Kidney (tissue), 14 donors: Measurements from ENCODE around the gene STIM2. TPM values are rescaled to one million over a fixed set of nuclear protein-coding genes. Genes with fewer than 3 reads are reported as not detected.

Experiments
- DNase-seq, 5 donors: peaks; one replicate each; pipeline ENCODE4 v3.0.0-alpha.2; 2013 to 2020
- FAIRE-seq: peaks from 2 replicates; lab custom pipeline; 2012; peaks lifted over from hg19 to GRCh38; lab: Jason Lieb, UNC
- H3K27ac ChIP-seq, 2 donors: one replicate each; pipeline ENCODE4 v1.7.0; 2013; ENCODE audit warnings: low read depth in 2 of 2, low read length in 2 of 2, inconsistent platforms in 1 of 2
- H3K27me3 ChIP-seq: one replicate; pipeline ENCODE4 v1.7.1; 2013; ENCODE audit warnings: low read length, inconsistent platforms; ENCODE audit not compliant: control insufficient read depth, insufficient read depth
- H3K36me3 ChIP-seq, 3 donors: one replicate each; pipeline versions ENCODE4 v1.7.0 to v1.7.1; 2013; ENCODE audit warnings: low read length in 3 of 3, control low read depth in 1 of 3, inconsistent platforms in 1 of 3; ENCODE audit not compliant: insufficient read depth in 3 of 3, control insufficient read depth in 2 of 3
- H3K4me1 ChIP-seq, 3 donors: one replicate each; pipeline versions ENCODE4 v1.7.0 to v1.7.1; 2013; ENCODE audit warnings: low read length in 3 of 3, inconsistent platforms in 1 of 3, low read depth in 1 of 3; ENCODE audit not compliant: control insufficient read depth in 2 of 3, insufficient read depth in 2 of 3
- H3K4me3 ChIP-seq, 3 donors: one replicate each; pipeline versions ENCODE4 v1.7.0 to v1.8.1; 2013; ENCODE audit warnings: low read length in 3 of 3, control low read depth in 1 of 3, inconsistent platforms in 1 of 3
- H3K9ac ChIP-seq, 3 donors: one replicate each; pipeline versions ENCODE4 v1.7.0 to v1.7.1; 2013; ENCODE audit warnings: low read length in 3 of 3, control low read depth in 1 of 3, inconsistent platforms in 1 of 3
- H3K9me3 ChIP-seq, 3 donors: one replicate each; pipeline versions ENCODE4 v1.7.0 to v1.7.1; 2013; ENCODE audit warnings: low read length in 3 of 3, control low read depth in 1 of 3, inconsistent platforms in 1 of 3; ENCODE audit not compliant: control insufficient read depth in 2 of 3, insufficient read depth in 1 of 3
- intact Hi-C: fragments of 100-400 bp; cut with DNase I; formaldehyde crosslinking; loops from one replicate; pipeline ENCODE4 v1.11.1; 2022
- polyA plus RNA-seq: library from polyadenylated mRNA; stranded (reverse); fragments of 350-450 nt; fragmentation: Illumina TruSeq; extraction: RNeasy Lipid Tissue Mini Kit (QIAGEN cat#74804); gene quantifications from one replicate; pipeline ENCODE4 v1.2.3, GENCODE V29; 2014; ENCODE audit warnings: low read depth, low replicate concordance; ENCODE audit not compliant: insufficient read depth
- total RNA-seq: library from RNA; stranded (reverse); fragmentation: NEBNext Ultra II Directional; extraction: Animal tissue kit (Norgen Biotek cat#: 25700); gene quantifications from one replicate; pipeline ENCODE4 v1.2.1, GENCODE V29; 2021
- TF ChIP-seq, protein P1 (sequence below): IDR thresholded peaks from 3 replicates; pipeline ENCODE4 v1.5.1; 2012; ENCODE audit warnings: mild to moderate bottlenecking, moderate library complexity, borderline replicate concordance; ENCODE audit not compliant: insufficient read depth; ENCODE audit errors: extremely low read depth
- donor health status: control.
- donor health status: control.
- donor health status: control.
- donor health status: control.
- donor health status: control.
- donor health status: DM: yes; HTN: yes; CAD: no.
- donor health status: Normal renal cell carcinoma (clear cell type).

The STIM2 gene
- total and polyA plus RNA-seq, 2 donors from 2014 or later, result 27.8 to 38.9 TPM

DNA sequence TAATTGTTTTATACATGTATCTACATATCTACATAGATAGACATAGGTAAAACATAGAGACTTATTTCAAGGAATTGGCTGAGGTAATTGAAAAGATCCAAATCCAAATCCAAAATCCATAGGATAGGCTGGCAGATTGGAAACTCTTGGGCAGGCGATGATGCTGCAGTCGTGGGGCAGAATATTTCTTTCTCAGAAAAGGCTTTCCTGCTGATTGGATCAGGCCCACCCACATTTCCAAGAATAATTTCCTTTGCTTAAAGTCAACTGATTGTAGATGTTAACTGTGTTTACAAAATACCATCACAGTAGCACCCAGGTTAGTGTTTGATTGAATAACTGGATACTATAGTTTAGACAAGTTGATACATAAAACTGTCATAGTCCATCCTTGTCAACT, 27.2 kb downstream of the STIM2 start:
- no peak for DNase-seq
- Histone ChIP-seq H3K4me3 (no peak overlapping the region), H3K27me3 (no peaks in the 10 kb centered on the region), H3K27ac (no peak overlapping the region), H3K9ac (no peak overlapping the region), H3K4me1 (peaks cover 0 to 5% (median 0%) of the 10 kb centered on the region in 3 donors), H3K36me3 (no peaks in the 10 kb centered on the region), H3K9me3 (no peaks in the 10 kb centered on the region)
- no peak for FAIRE-seq
- TF ChIP-seq, protein P1, sequence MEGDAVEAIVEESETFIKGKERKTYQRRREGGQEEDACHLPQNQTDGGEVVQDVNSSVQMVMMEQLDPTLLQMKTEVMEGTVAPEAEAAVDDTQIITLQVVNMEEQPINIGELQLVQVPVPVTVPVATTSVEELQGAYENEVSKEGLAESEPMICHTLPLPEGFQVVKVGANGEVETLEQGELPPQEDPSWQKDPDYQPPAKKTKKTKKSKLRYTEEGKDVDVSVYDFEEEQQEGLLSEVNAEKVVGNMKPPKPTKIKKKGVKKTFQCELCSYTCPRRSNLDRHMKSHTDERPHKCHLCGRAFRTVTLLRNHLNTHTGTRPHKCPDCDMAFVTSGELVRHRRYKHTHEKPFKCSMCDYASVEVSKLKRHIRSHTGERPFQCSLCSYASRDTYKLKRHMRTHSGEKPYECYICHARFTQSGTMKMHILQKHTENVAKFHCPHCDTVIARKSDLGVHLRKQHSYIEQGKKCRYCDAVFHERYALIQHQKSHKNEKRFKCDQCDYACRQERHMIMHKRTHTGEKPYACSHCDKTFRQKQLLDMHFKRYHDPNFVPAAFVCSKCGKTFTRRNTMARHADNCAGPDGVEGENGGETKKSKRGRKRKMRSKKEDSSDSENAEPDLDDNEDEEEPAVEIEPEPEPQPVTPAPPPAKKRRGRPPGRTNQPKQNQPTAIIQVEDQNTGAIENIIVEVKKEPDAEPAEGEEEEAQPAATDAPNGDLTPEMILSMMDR, result no peak
- intact Hi-C loops, result no loop called here

GRCh38 chr4:26889356-26889755, 28.7 kb downstream of the STIM2 start:
- DNase-seq (no peak), FAIRE-seq (no peak)
- TF ChIP-seq, protein P1, result no peak
- Histone ChIP-seq H3K36me3 (no peaks in the 10 kb centered on the region), H3K27ac (no peak overlapping the region), H3K27me3 (no peaks in the 10 kb centered on the region), H3K9ac (no peak overlapping the region), H3K9me3 (no peaks in the 10 kb centered on the region), H3K4me1 (peaks cover 0 to 5% (median 0%) of the 10 kb centered on the region in 3 donors), H3K4me3 (no peak overlapping the region)
- intact Hi-C loops, result no loop called here

GRCh38 chr4:26891054-26891453, 30.4 kb downstream of the STIM2 start:
- Histone ChIP-seq H3K36me3 (no peaks in the 10 kb centered on the region), H3K27ac (no peak overlapping the region), H3K4me1 (peaks cover 0 to 5% (median 0%) of the 10 kb centered on the region in 3 donors), H3K9ac (no peak overlapping the region), H3K27me3 (no peaks in the 10 kb centered on the region), H3K9me3 (no peaks in the 10 kb centered on the region), H3K4me3 (no peak overlapping the region)
- intact Hi-C loops, result no loop called here
- TF ChIP-seq, protein P1, result no peak
- DNase-seq (no peak), FAIRE-seq (no peak)

- intact Hi-C loops, result no loop called here
- DNase-seq (no peak), FAIRE-seq (no peak)
- H3K4me1 ChIP-seq, result no peaks in the 10 kb centered on the region
- H3K9me3 ChIP-seq, result no peaks in the 10 kb centered on the region
- TF ChIP-seq, protein P1, result no peak
- H3K36me3 ChIP-seq, result no peaks in the 10 kb centered on the region
- no peak overlapping the region for H3K9ac ChIP-seq
- no peak overlapping the region for H3K4me3 ChIP-seq
- H3K27me3 ChIP-seq, result no peaks in the 10 kb centered on the region
- H3K27ac ChIP-seq, result no peak overlapping the region
Observed at GRCh38 chr4:26891867-26892266, 31.2 kb downstream of the STIM2 start.
